ENCODE measurements around the gene ANKS6.

DNA sequence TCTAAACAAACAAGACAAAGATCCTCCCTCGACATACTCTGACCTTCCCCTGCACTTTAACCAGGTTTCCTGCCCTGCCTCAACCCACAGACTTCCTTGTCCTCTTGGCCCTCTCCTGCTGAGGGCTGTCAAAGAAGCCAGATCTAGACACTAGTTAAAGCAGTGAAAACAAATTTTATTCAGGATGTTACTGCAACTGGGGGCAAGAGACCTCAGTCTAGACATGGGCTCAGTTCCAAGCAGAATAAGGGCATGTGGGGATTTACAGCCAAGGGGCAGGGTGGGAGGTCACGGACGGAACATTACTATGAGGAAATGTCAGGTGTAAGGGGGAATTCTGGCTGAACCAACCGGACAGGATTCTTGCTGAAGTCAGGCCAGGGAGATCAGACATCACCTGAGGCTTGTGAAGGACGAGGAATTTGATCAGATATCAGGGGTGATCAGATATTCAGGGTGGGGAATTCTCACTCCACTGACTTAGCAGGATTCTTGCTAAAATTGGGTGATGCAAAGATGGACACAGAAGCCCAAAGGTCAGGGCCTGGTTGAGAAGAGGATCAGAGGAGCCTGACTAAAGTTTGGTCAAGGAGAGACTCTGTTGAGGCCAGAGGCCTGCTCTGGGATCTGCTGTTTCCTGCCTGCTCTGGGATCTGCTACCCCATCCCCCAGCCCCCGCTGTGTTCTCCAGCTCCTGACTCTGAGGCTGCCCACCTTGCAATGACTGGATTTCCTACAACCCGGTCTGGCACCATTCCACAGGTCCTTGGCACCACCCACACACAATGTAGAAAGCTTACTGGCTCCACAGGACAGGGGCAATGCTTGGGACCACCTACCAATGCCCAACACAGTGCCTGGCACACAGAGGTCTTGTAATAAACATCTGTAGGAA lies 109.1 kb downstream of the ANKS6 start:
- no peak for TF ChIP-seq NCOA1 (IDR thresholded peaks at IDR 0.05; ENCODE audit: low read depth)
- no peak for TF ChIP-seq ZNF766 (CRISPR knock-in tag; conservative IDR thresholded peaks at IDR 0.05)
- no peak for TF ChIP-seq NFATC3 (IDR thresholded peaks at IDR 0.05)
- no peak for TF ChIP-seq ETS2 (tag; IDR thresholded peaks at IDR 0.05; ENCODE audit: borderline replicate concordance, poor library complexity, severe bottlenecking)
- TF ChIP-seq, protein P1, sequence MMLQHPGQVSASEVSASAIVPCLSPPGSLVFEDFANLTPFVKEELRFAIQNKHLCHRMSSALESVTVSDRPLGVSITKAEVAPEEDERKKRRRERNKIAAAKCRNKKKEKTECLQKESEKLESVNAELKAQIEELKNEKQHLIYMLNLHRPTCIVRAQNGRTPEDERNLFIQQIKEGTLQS (IDR thresholded peaks at IDR 0.05) = no peak
- TF ChIP-seq, protein P1 (CRISPR knock-in tag; conservative IDR thresholded peaks at IDR 0.05) = no peak
- TF ChIP-seq POLR2A (conservative IDR thresholded peaks at IDR 0.05) = no peak
- TF ChIP-seq POLR2AphosphoS5 (IDR thresholded peaks at IDR 0.05; ENCODE audit: control insufficient read depth, insufficient read depth, low read depth, low read length) = no peak
- no peak for TF ChIP-seq NFIC (IDR thresholded peaks at IDR 0.05)
- TF ChIP-seq ZZZ3 (IDR thresholded peaks at IDR 0.05) = no peak
- TF ChIP-seq RAD21 (CRISPR knock-in tag; conservative IDR thresholded peaks at IDR 0.05 in 1 of 2, IDR thresholded peaks at IDR 0.05 in 1 of 2) = no peak
- TF ChIP-seq ZNF354B (CRISPR knock-in tag; IDR thresholded peaks at IDR 0.05) = no peak

Data from K562 (cell line).